KMS-11 (cell line): ENCODE data around the gene PGGHG.
A peak's percentile ranks its signal among the peaks of the same experiment; 100 is the strongest.

Experiments used
- H2AFZ ChIP-seq: fragments of 200-600 bp; sonication (generic); 2 replicates; pipeline ENCODE4 v1.6.1; 2016; ENCODE audit warnings: antibody characterized with exemption, mixed run types, low read depth
- H3K27ac ChIP-seq: fragments of 200-600 bp; sonication (generic); 2 replicates; pipeline ENCODE4 v1.6.1; 2016; ENCODE audit warnings: mild to moderate bottlenecking, mixed run types
- H3K27me3 ChIP-seq: fragments of 200-600 bp; sonication (generic); 2 replicates; pipeline ENCODE4 v1.6.1; 2017; ENCODE audit warnings: mild to moderate bottlenecking, low read depth, mixed run types, moderate library complexity; ENCODE audit not compliant: insufficient read depth
- H3K36me3 ChIP-seq: fragments of 200-600 bp; sonication (generic); 2 replicates; pipeline ENCODE4 v1.6.1; 2017; ENCODE audit warnings: mild to moderate bottlenecking, mixed run types; ENCODE audit not compliant: insufficient read depth
- H3K4me1 ChIP-seq: fragments of 200-600 bp; sonication (generic); 2 replicates; pipeline ENCODE4 v1.6.1; 2016; ENCODE audit warnings: mild to moderate bottlenecking, low read depth, mixed run types; ENCODE audit not compliant: poor library complexity, severe bottlenecking
- H3K4me2 ChIP-seq: fragments of 200-600 bp; sonication (generic); 2 replicates; pipeline ENCODE4 v1.7.0; 2016; ENCODE audit warnings: mild to moderate bottlenecking, mixed run types
- H3K4me3 ChIP-seq: fragments of 200-600 bp; sonication (generic); IDR thresholded peaks from 2 replicates; pipeline ENCODE4 v1.6.1; 2017; ENCODE audit warnings: low read depth, low read length, mixed read lengths; ENCODE audit not compliant: insufficient read depth
- H3K79me2 ChIP-seq: fragments of 200-600 bp; sonication (generic); 2 replicates; pipeline ENCODE4 v1.6.1; 2016; ENCODE audit warnings: low read depth, mixed run types; ENCODE audit not compliant: insufficient read depth
- H3K9ac ChIP-seq: fragments of 200-600 bp; sonication (generic); 2 replicates; pipeline ENCODE4 v1.6.1; 2016; ENCODE audit warnings: mild to moderate bottlenecking, mixed run types
- H4K20me1 ChIP-seq: fragments of 200-600 bp; sonication (generic); 2 replicates; pipeline ENCODE4 v1.6.1; 2016; ENCODE audit warnings: mild to moderate bottlenecking, mixed run types; ENCODE audit not compliant: insufficient read depth
- CTCF ChIP-seq: fragments of 200-600 bp; sonication (generic); conservative IDR thresholded peaks from 2 replicates; pipeline ENCODE4 v1.6.1; 2017; ENCODE audit warnings: low read depth, mild to moderate bottlenecking, antibody characterized with exemption, low read length, moderate library complexity, mixed read lengths

The PGGHG gene

GRCh38 chr11:296171-297050 lies 7.5 kb downstream of the PGGHG start:
- H4K20me1 ChIP-seq, result no peaks in the 10 kb centered on the region
- no peak overlapping the region for H2AFZ ChIP-seq
- H3K27me3 ChIP-seq, result peaks cover 15% of the 10 kb centered on the region; the same call in 1 of the 2 replicates
- no peak for TF ChIP-seq CTCF
- no peaks in the 10 kb centered on the region for H3K36me3 ChIP-seq
- H3K4me2 ChIP-seq, result no peak overlapping the region
- H3K4me1 ChIP-seq, result peaks cover 17% of the 10 kb centered on the region
- H3K79me2 ChIP-seq, result no peaks in the 10 kb centered on the region
- H3K9ac ChIP-seq, result no peak overlapping the region
- H3K4me3 ChIP-seq, result no peak overlapping the region
- H3K27ac ChIP-seq, result no peak overlapping the region

- Histone ChIP-seq H3K27me3 (peaks cover 15% of the 10 kb centered on the region; the same call in 1 of the 2 replicates), H3K36me3 (no peaks in the 10 kb centered on the region), H3K4me3 (no peak overlapping the region), H3K4me2 (peak overlapping the region; percentile 47; the same call in 1 of the 2 replicates), H3K9ac (no peak overlapping the region), H4K20me1 (no peaks in the 10 kb centered on the region), H2AFZ (peak overlapping the region; percentile 72; the same call in 1 of the 2 replicates), H3K4me1 (peaks cover 17% of the 10 kb centered on the region), H3K79me2 (no peaks in the 10 kb centered on the region), H3K27ac (no peak overlapping the region)
- TF ChIP-seq CTCF, result no peak
Measured at GRCh38 chr11:297051-297585, 8.2 kb downstream of the PGGHG start.

- TF ChIP-seq CTCF, result no peak
Measured at GRCh38 chr11:297586-298405, 8.9 kb downstream of the PGGHG start.

GRCh38 chr11:298406-299065 lies 9.6 kb downstream of the PGGHG start:
- Histone ChIP-seq H3K4me1 (peaks cover 17% of the 10 kb centered on the region), H3K79me2 (no peaks in the 10 kb centered on the region), H3K27me3 (peaks cover 23% of the 10 kb centered on the region; the same call in 1 of the 2 replicates), H3K4me3 (no peak overlapping the region), H3K9ac (no peak overlapping the region; the same call in 1 of the 2 replicates), H3K4me2 (peak overlapping the region; percentile 47; the same call in 1 of the 2 replicates), H4K20me1 (no peaks in the 10 kb centered on the region), H3K36me3 (no peaks in the 10 kb centered on the region), H2AFZ (no peak overlapping the region), H3K27ac (no peak overlapping the region)
- no peak for TF ChIP-seq CTCF

More at GRCh38 chr11:297586-298405, 8.9 kb downstream of the PGGHG start:
- no peaks in the 10 kb centered on the region for H3K79me2 ChIP-seq
- H3K9ac ChIP-seq, result peak overlapping the region; percentile 15; the same call in 1 of the 2 replicates
- H3K27me3 ChIP-seq, result peaks cover 19% of the 10 kb centered on the region; the same call in 1 of the 2 replicates
- H2AFZ ChIP-seq, result peak overlapping the region; percentile 72; the same call in 1 of the 2 replicates
- no peak overlapping the region for H3K27ac ChIP-seq
- peaks cover 17% of the 10 kb centered on the region for H3K4me1 ChIP-seq
- no peak overlapping the region for H3K4me3 ChIP-seq
- H3K4me2 ChIP-seq, result peak overlapping the region; percentile 47; the same call in 1 of the 2 replicates
- no peaks in the 10 kb centered on the region for H3K36me3 ChIP-seq
- no peaks in the 10 kb centered on the region for H4K20me1 ChIP-seq
